ENCODE data around the gene ICAM5. TPM values are rescaled to one million over a fixed set of nuclear protein-coding genes. Genes with fewer than 3 reads are reported as not detected.
A peak's percentile ranks its signal among the peaks of the same experiment; 100 is the strongest.

ICAM5 gene
- total and polyA plus RNA-seq, 9 of the 15 experiments (the other 6 are each of a cell fraction or from before 2014, with no cell fraction given): 0.10 to 114 (median 13.7) TPM

DNA sequence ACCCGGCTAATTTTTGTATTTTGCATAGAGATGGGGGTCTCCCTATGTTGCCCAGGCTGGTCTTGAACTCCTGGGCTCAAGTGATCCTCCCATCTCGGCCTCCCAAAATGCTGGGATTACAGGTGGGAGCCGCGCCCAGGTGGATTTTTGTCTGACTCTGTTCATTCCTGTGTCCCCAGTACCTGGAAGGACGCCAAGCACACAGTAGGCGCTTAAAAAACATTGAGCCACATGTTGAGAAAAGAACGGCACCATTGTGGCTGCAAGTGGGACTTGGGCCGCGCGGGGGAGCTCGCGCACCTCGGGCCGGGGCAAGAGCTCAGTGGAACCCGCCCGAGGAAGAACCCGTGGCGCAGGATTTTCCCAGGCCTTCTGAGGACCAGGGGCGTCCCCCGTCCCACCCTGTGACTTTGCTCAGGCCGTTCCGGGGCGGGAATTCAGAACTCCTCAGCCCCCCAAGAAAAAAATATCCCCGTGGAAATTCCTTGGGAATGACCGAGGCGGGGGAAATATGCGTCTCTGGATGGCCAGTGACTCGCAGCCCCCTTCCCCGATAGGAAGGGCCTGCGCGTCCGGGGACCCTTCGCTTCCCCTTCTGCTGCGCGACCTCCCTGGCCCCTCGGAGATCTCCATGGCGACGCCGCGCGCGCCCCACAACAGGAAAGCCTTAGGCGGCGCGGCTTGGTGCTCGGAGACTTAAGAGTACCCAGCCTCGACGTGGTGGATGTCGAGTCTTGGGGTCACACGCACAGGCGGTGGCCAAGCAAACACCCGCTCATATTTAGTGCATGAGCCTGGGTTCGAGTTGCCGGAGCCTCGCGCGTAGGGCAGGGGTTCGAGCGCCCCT lies 20.2 kb upstream of the ICAM5 start (continued):
- TF ChIP-seq ZNF561 (CRISPR knock-in tag; conservative IDR thresholded peaks at IDR 0.05): no peak
- TF ChIP-seq SMAD2 (IDR thresholded peaks at IDR 0.05; ENCODE audit: low read depth, low read length): no peak
- TF ChIP-seq ZBTB17 (CRISPR knock-in tag; IDR thresholded peaks at IDR 0.05): no peak
- peak; percentile 43; the same call in 1 of the 2 replicates for TF ChIP-seq BHLHE40 (IDR thresholded peaks at IDR 0.05; ENCODE audit: low read length)
- no peak for TF ChIP-seq KDM2B (CRISPR knock-in tag; IDR thresholded peaks at IDR 0.05)
- TF ChIP-seq, protein P1, sequence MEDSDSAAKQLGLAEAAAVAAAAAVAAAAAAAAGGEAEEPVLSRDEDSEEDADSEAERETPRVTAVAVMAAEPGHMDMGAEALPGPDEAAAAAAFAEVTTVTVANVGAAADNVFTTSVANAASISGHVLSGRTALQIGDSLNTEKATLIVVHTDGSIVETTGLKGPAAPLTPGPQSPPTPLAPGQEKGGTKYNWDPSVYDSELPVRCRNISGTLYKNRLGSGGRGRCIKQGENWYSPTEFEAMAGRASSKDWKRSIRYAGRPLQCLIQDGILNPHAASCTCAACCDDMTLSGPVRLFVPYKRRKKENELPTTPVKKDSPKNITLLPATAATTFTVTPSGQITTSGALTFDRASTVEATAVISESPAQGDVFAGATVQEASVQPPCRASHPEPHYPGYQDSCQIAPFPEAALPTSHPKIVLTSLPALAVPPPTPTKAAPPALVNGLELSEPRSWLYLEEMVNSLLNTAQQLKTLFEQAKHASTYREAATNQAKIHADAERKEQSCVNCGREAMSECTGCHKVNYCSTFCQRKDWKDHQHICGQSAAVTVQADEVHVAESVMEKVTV (CRISPR knock-in tag; IDR thresholded peaks at IDR 0.05): peak; percentile 95
- peak; percentile 22; the same call in 1 of the 2 replicates for TF ChIP-seq ZBTB2 (IDR thresholded peaks at IDR 0.05)
- TF ChIP-seq MYC (IDR thresholded peaks at IDR 0.05; ENCODE audit: low read depth, low read length): peak; percentile 84
- TF ChIP-seq MYC (CRISPR knock-in tag; IDR thresholded peaks at IDR 0.05; ENCODE audit: borderline replicate concordance, low read depth): peak; percentile 66; the same call in 1 of the 2 replicates
- TF ChIP-seq, protein P2, sequence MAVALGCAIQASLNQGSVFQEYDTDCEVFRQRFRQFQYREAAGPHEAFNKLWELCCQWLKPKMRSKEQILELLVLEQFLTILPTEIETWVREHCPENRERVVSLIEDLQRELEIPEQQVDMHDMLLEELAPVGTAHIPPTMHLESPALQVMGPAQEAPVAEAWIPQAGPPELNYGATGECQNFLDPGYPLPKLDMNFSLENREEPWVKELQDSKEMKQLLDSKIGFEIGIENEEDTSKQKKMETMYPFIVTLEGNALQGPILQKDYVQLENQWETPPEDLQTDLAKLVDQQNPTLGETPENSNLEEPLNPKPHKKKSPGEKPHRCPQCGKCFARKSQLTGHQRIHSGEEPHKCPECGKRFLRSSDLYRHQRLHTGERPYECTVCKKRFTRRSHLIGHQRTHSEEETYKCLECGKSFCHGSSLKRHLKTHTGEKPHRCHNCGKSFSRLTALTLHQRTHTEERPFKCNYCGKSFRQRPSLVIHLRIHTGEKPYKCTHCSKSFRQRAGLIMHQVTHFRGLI (CRISPR knock-in tag; IDR thresholded peaks at IDR 0.05): no peak
- TF ChIP-seq NONO (IDR thresholded peaks at IDR 0.05; ENCODE audit: low read depth in 2 of 2, low read length in 1 of 2): no peak
- no peak for TF ChIP-seq RHOXF2B (CRISPR knock-in tag; conservative IDR thresholded peaks at IDR 0.05)
- TF ChIP-seq ETV6 (IDR thresholded peaks at IDR 0.05; ENCODE audit: borderline replicate concordance in 1 of 2, low read depth in 2 of 2, low read length in 1 of 2): no peak; a peak in 1 of 4 replicates
- no peak for TF ChIP-seq ETV6 (CRISPR knock-in tag; IDR thresholded peaks at IDR 0.05; ENCODE audit: borderline replicate concordance)
- TF ChIP-seq NFRKB (IDR thresholded peaks at IDR 0.05; ENCODE audit: low read depth): 0 out of 2 replicates have a peak, but pooled peaks have one; percentile 34
- TF ChIP-seq, protein P3, sequence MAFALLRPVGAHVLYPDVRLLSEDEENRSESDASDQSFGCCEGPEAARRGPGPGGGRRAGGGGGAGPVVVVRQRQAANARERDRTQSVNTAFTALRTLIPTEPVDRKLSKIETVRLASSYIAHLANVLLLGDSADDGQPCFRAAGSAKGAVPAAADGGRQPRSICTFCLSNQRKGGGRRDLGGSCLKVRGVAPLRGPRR (CRISPR knock-in tag; IDR thresholded peaks at IDR 0.05): no peak
- TF ChIP-seq, protein P4, sequence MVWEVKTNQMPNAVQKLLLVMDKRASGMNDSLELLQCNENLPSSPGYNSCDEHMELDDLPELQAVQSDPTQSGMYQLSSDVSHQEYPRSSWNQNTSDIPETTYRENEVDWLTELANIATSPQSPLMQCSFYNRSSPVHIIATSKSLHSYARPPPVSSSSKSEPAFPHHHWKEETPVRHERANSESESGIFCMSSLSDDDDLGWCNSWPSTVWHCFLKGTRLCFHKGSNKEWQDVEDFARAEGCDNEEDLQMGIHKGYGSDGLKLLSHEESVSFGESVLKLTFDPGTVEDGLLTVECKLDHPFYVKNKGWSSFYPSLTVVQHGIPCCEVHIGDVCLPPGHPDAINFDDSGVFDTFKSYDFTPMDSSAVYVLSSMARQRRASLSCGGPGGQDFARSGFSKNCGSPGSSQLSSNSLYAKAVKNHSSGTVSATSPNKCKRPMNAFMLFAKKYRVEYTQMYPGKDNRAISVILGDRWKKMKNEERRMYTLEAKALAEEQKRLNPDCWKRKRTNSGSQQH (CRISPR knock-in tag; IDR thresholded peaks at IDR 0.05): no peak
- TF ChIP-seq ZBTB26 (CRISPR knock-in tag; IDR thresholded peaks at IDR 0.05): no peak
- no peak for TF ChIP-seq JUNB (CRISPR knock-in tag; conservative IDR thresholded peaks at IDR 0.05)
- TF ChIP-seq ZKSCAN3 (CRISPR knock-in tag; IDR thresholded peaks at IDR 0.05): no peak
- TF ChIP-seq TCF7 (IDR thresholded peaks at IDR 0.05; ENCODE audit: borderline replicate concordance): no peak

Measured in K562 (cell line).